NCI-H146 treated with DMSO at 0.1 percent for 48 hours (cell line): ENCODE measurements around the gene EXOG.

ENCODE experiments used
- DNase-seq: peaks from one replicate; lab custom pipeline; 2025; ENCODE audit not compliant: unreplicated experiment; lab: John Stamatoyannopoulos, UW

The EXOG gene

GRCh38 chr3:38544926-38545325, 48.8 kb downstream of the EXOG start:
- DNase-seq, result no peak

- peak; percentile 18 for DNase-seq
Observed at GRCh38 chr3:38545550-38545949, 49.4 kb downstream of the EXOG start.

- no peak for DNase-seq
Observed at GRCh38 chr3:38545983-38546382, 49.8 kb downstream of the EXOG start.

GRCh38 chr3:38548154-38548931, 52.2 kb downstream of the EXOG start:
- no peak for DNase-seq

- DNase-seq, result no peak
Observed at GRCh38 chr3:38549082-38549481, 52.9 kb downstream of the EXOG start.

GRCh38 chr3:38549486-38549885, 53.3 kb downstream of the EXOG start:
- DNase-seq, result no peak

GRCh38 chr3:38549957-38550840, 54.1 kb downstream of the EXOG start:
- DNase-seq, result no peak

- no peak for DNase-seq
Observed at GRCh38 chr3:38551026-38551832, 55.1 kb downstream of the EXOG start.

GRCh38 chr3:38552364-38552763, 56.2 kb downstream of the EXOG start:
- DNase-seq, result no peak

GRCh38 chr3:38553071-38553470, 56.9 kb downstream of the EXOG start:
- DNase-seq, result no peak

GRCh38 chr3:38554127-38554827, 58.1 kb downstream of the EXOG start:
- no peak for DNase-seq

GRCh38 chr3:38555149-38555840, 59.2 kb downstream of the EXOG start:
- DNase-seq, result no peak

- no peak for DNase-seq
Observed at GRCh38 chr3:38555926-38556325, 59.8 kb downstream of the EXOG start.

GRCh38 chr3:38556640-38557358, 60.7 kb downstream of the EXOG start:
- DNase-seq, result no peak

- DNase-seq, result no peak
Observed at GRCh38 chr3:38558864-38559263, 62.7 kb downstream of the EXOG start.

GRCh38 chr3:38560284-38560683, 64.1 kb downstream of the EXOG start:
- DNase-seq, result no peak

- DNase-seq, result no peak
Observed at GRCh38 chr3:38560996-38561717, 65.0 kb downstream of the EXOG start.

- no peak for DNase-seq
Observed at GRCh38 chr3:38561746-38562466, 65.8 kb downstream of the EXOG start.
